H1 (cell line): Measurements from ENCODE around the gene CHAD.

Source experiments
- BACH1 ChIP-seq: IDR thresholded peaks from 2 replicates; pipeline ENCODE4 v1.6.1; 2012; ENCODE audit warnings: low read length, improper control_type of control experiment
- CTCF ChIP-seq, 3 experiments: IDR thresholded peaks; 1 replicate in 2 of 3; 2 replicates in 1 of 3; pipeline versions ENCODE4 v1.5.1 to v1.6.1; 2011; ENCODE audit warnings: low read length in 3 of 3, mild to moderate bottlenecking in 3 of 3, inconsistent platforms in 2 of 3, low read depth in 1 of 3, moderate library complexity in 1 of 3; ENCODE audit not compliant: insufficient read depth in 1 of 3; ENCODE audit errors: control extremely low read depth in 1 of 3
- EZH2 ChIP-seq: fragments of 200-600 bp; sonication (generic); IDR thresholded peaks from 2 replicates; pipeline ENCODE4 v1.7.1; 2012; ENCODE audit warnings: low read depth, mild to moderate bottlenecking, moderate library complexity, low read length, inconsistent platforms; ENCODE audit not compliant: severe bottlenecking
- POLR2A ChIP-seq, 2 experiments: IDR thresholded peaks; 1 replicate in 1 of 2; 2 replicates in 1 of 2; pipeline ENCODE4 v1.6.1; 2011; ENCODE audit warnings: low read depth in 2 of 2, low read length in 2 of 2, mild to moderate bottlenecking in 2 of 2; ENCODE audit errors: control extremely low read depth in 1 of 2
- POLR2AphosphoS5 ChIP-seq: IDR thresholded peaks from 2 replicates; pipeline ENCODE4 v1.6.1; 2011; ENCODE audit warnings: low read depth, low read length
- SRF ChIP-seq: IDR thresholded peaks from 2 replicates; pipeline ENCODE4 v1.6.1; 2011; ENCODE audit warnings: mild to moderate bottlenecking, low read depth, low read length, moderate library complexity

GRCh38 chr17:50476545-50477315 lies 8.1 kb upstream of the CHAD start:
- no peak for TF ChIP-seq EZH2
- no peak for TF ChIP-seq CTCF (IDR thresholded peaks at IDR 0.05; ENCODE audit: control extremely low read depth in 1 of 3, insufficient read depth in 1 of 3, low read depth in 1 of 3, low read length in 3 of 3)
- TF ChIP-seq BACH1 = no peak
- TF ChIP-seq POLR2A (IDR thresholded peaks at IDR 0.05; ENCODE audit: control extremely low read depth in 1 of 2, low read depth in 2 of 2, low read length in 2 of 2) = no peak
- no peak for TF ChIP-seq POLR2AphosphoS5
- TF ChIP-seq SRF = no peak
